Measurements from ENCODE around the gene ZNF516. TPM values are rescaled to one million over a fixed set of nuclear protein-coding genes. Genes with fewer than 3 reads are reported as not detected.

ZNF516 gene
- total and polyA plus RNA-seq, 2 experiments from 2014 or later = 18.2 to 29.2 TPM

DNA sequence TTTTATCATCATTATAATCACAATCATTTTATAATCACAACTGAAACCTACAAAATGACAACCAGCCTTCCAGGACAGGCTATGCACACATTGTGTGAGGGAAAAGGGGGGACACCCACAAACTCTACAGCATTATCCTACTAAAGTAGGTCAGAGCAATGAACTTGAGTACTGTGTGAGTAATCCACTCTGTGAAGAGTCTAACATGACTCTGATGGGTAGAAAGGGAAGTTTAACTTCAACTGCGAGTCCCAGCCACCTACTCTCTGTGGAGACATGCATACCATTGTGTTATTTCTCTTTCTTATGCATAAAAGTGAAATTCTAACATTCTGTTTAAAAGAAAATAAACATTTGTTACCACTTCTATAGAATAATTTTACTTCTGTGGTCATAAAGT is 177.9 kb downstream of the ZNF516 start:
- TF ChIP-seq EZH2phosphoT487 (IDR thresholded peaks at IDR 0.05; ENCODE audit: low read depth, severe bottlenecking, unreplicated experiment) (no peak), EZH2 (IDR thresholded peaks at IDR 0.05; ENCODE audit: borderline replicate concordance) (no peak)
- TF ChIP-seq, protein P1, sequence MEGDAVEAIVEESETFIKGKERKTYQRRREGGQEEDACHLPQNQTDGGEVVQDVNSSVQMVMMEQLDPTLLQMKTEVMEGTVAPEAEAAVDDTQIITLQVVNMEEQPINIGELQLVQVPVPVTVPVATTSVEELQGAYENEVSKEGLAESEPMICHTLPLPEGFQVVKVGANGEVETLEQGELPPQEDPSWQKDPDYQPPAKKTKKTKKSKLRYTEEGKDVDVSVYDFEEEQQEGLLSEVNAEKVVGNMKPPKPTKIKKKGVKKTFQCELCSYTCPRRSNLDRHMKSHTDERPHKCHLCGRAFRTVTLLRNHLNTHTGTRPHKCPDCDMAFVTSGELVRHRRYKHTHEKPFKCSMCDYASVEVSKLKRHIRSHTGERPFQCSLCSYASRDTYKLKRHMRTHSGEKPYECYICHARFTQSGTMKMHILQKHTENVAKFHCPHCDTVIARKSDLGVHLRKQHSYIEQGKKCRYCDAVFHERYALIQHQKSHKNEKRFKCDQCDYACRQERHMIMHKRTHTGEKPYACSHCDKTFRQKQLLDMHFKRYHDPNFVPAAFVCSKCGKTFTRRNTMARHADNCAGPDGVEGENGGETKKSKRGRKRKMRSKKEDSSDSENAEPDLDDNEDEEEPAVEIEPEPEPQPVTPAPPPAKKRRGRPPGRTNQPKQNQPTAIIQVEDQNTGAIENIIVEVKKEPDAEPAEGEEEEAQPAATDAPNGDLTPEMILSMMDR (IDR thresholded peaks at IDR 0.05; ENCODE audit: poor library complexity) = no peak
- 77% methylated on average over 1 of the region's 1 CpG for WGBS (ENCODE audit: low lambda C conversion rate, missing lambda C conversion rate)
- no peak overlapping the region for H2AFZ ChIP-seq
- H3K36me3 ChIP-seq (replicated peaks; ENCODE audit: insufficient read depth, low read depth) = no peaks in the 10 kb centered on the region
- no peaks in the 10 kb centered on the region for H3K79me2 ChIP-seq
- no peaks in the 10 kb centered on the region for H3K9me2 ChIP-seq (replicated peaks; ENCODE audit: insufficient read depth)
- H3K4me1 ChIP-seq (ENCODE audit: insufficient read depth) = no peaks in the 10 kb centered on the region
- no peaks in the 10 kb centered on the region for H3K27me3 ChIP-seq
- no peak for DNase-seq (ENCODE audit: low spot score)
- H3K4me3 ChIP-seq = no peak overlapping the region
- no peak overlapping the region for H3K4me2 ChIP-seq
- H3K27ac ChIP-seq = no peak overlapping the region
- H4K20me1 ChIP-seq (ENCODE audit: insufficient read depth, poor library complexity, severe bottlenecking) = no peaks in the 10 kb centered on the region
- no peaks in the 10 kb centered on the region for H3K9me3 ChIP-seq (ENCODE audit: low read depth)

DNA sequence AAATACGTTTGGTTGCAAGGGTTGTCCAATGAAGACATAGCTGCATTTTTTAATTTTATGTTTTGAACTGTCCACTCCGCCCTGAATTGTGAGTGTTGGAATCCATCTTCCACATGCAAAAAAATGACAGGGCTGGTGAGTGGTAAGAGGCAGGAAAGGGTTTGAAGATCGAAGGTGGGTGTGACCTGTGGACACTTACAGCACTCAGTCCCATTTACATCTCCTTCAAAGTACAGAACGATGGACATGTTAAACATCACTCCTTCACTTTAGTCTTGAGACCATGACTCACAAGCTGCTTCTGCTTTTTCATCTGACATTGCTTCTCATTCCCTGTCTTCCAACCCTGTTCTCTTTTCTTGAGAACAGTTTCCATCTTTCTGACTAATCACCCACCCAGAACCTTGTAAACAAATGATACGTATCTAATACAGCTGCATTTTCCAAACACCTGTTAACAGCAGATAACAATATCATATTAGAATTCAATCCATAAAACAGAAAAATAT is 179.3 kb downstream of the ZNF516 start:
- Histone ChIP-seq H3K27ac (no peak overlapping the region), H3K4me1 (ENCODE audit: insufficient read depth) (no peaks in the 10 kb centered on the region), H3K79me2 (no peaks in the 10 kb centered on the region), H3K4me3 (no peak overlapping the region), H3K9me3 (ENCODE audit: low read depth) (no peaks in the 10 kb centered on the region), H3K9me2 (replicated peaks; ENCODE audit: insufficient read depth) (no peaks in the 10 kb centered on the region), H4K20me1 (ENCODE audit: insufficient read depth, poor library complexity, severe bottlenecking) (no peaks in the 10 kb centered on the region), H3K4me2 (no peak overlapping the region), H3K27me3 (no peaks in the 10 kb centered on the region), H2AFZ (no peak overlapping the region), H3K36me3 (replicated peaks; ENCODE audit: insufficient read depth, low read depth) (no peaks in the 10 kb centered on the region)
- DNase-seq (ENCODE audit: low spot score) = no peak
- WGBS (ENCODE audit: low lambda C conversion rate, missing lambda C conversion rate) = 65% methylated on average over 5 of the region's 5 CpGs
- TF ChIP-seq, protein P1 (IDR thresholded peaks at IDR 0.05; ENCODE audit: poor library complexity) = no peak
- TF ChIP-seq EZH2 (IDR thresholded peaks at IDR 0.05; ENCODE audit: borderline replicate concordance) = no peak
- TF ChIP-seq EZH2phosphoT487 (IDR thresholded peaks at IDR 0.05; ENCODE audit: low read depth, severe bottlenecking, unreplicated experiment) = no peak

DNA sequence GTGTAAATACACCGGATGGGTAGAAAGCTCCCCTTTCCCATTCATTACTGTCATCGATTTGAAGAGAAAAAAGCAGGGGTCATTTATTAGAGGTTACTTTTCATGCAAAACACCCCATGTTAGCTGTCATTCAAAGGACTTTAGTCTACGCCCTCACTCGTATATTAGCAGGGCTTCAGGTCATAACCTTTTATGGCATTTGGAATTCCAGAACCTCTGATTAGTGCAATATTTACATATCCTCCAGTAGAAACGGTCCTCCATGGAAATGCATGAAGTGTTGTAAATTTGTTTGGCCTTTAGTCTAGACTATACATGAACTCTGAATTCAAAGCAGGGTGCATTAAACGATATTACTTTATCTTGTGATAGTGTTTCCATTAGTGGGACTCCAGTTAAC is 180.5 kb downstream of the ZNF516 start:
- TF ChIP-seq EZH2 (IDR thresholded peaks at IDR 0.05; ENCODE audit: borderline replicate concordance) (no peak), EZH2phosphoT487 (IDR thresholded peaks at IDR 0.05; ENCODE audit: low read depth, severe bottlenecking, unreplicated experiment) (no peak)
- TF ChIP-seq, protein P1 (IDR thresholded peaks at IDR 0.05; ENCODE audit: poor library complexity) = no peak
- Histone ChIP-seq H3K9me2 (replicated peaks; ENCODE audit: insufficient read depth) (no peaks in the 10 kb centered on the region), H3K4me2 (peak overlapping the region; percentile 41)

More for the DNA sequence above, 180.5 kb downstream of the ZNF516 start:
- Histone ChIP-seq H3K27me3 (no peaks in the 10 kb centered on the region), H2AFZ (no peak overlapping the region), H4K20me1 (ENCODE audit: insufficient read depth, poor library complexity, severe bottlenecking) (no peaks in the 10 kb centered on the region), H3K27ac (no peak overlapping the region), H3K36me3 (replicated peaks; ENCODE audit: insufficient read depth, low read depth) (no peaks in the 10 kb centered on the region), H3K9me3 (ENCODE audit: low read depth) (no peaks in the 10 kb centered on the region), H3K79me2 (no peaks in the 10 kb centered on the region), H3K4me1 (ENCODE audit: insufficient read depth) (no peaks in the 10 kb centered on the region), H3K4me3 (no peak overlapping the region)
- DNase-seq (ENCODE audit: low spot score) = no peak
- WGBS (ENCODE audit: low lambda C conversion rate, missing lambda C conversion rate) = 29% methylated on average over 6 of the region's 6 CpGs

Measured in hepatocyte (in vitro differentiated cells).